Esophagus muscularis mucosa (tissue), 4 donors: ENCODE measurements around the gene TPM4. TPM values are rescaled to one million over a fixed set of nuclear protein-coding genes. Genes with fewer than 3 reads are reported as not detected.
A peak's percentile ranks its signal among the peaks of the same experiment; 100 is the strongest.

ENCODE experiments used
- DNase-seq: peaks from one replicate; pipeline ENCODE4 v3.0.0-alpha.2; 2017; ENCODE audit errors: extremely low spot score
- H3K27ac ChIP-seq, 4 donors: fragments of 200-600 bp; sonication (generic); replicated peaks in 1 of 4; 1 replicate in 3 of 4; 2 replicates in 1 of 4; pipeline ENCODE4 v1.5.1; 2016 to 2019; ENCODE audit warnings: mild to moderate bottlenecking in 1 of 4
- H3K27me3 ChIP-seq, 4 donors: fragments of 200-600 bp; sonication (generic); one replicate each; pipeline versions ENCODE4 v1.5.1 to v1.6.0; 2016 to 2019
- H3K36me3 ChIP-seq, 4 donors: fragments of 200-600 bp; sonication (generic); one replicate each; pipeline ENCODE4 v1.5.1; 2016 to 2019
- H3K4me1 ChIP-seq, 4 donors: fragments of 200-600 bp; sonication (generic); one replicate each; pipeline ENCODE4 v1.5.1; 2016 to 2019
- H3K4me3 ChIP-seq, 4 donors: fragments of 200-600 bp; sonication (generic); 1 replicate in 2 of 4; 2 replicates in 2 of 4; pipeline ENCODE4 v1.5.1; 2016 to 2019; ENCODE audit warnings: mild to moderate bottlenecking in 4 of 4, moderate library complexity in 1 of 4
- H3K9me3 ChIP-seq, 4 donors: fragments of 200-600 bp; sonication (generic); 1 replicate in 3 of 4; 2 replicates in 1 of 4; pipeline ENCODE4 v1.5.1; 2016 to 2019
- EP300 ChIP-seq: sonication (generic); formaldehyde crosslinking; IDR thresholded peaks from one replicate; pipeline ENCODE4 v1.6.1; 2017; ENCODE audit warnings: antibody characterized with exemption
- POLR2A ChIP-seq: fragments of 450-650 bp; IDR thresholded peaks from one replicate; pipeline ENCODE4 v1.6.1; 2017; ENCODE audit warnings: antibody characterized with exemption, moderate library complexity, mild to moderate bottlenecking, low read depth
- POLR2AphosphoS5 ChIP-seq, 2 donors: sonication (generic); formaldehyde crosslinking; IDR thresholded peaks; one replicate each; pipeline ENCODE4 v1.6.1; 2017; ENCODE audit warnings: antibody characterized with exemption in 2 of 2
- WGBS: methylation state at CpG from one replicate; pipeline ENCODE4 v1.1.5; 2018; 5-methylcytosine and 5-hydroxymethylcytosine counted together
- intact Hi-C: fragments of 100-400 bp; cut with DNase I; formaldehyde crosslinking; loops from one replicate; pipeline ENCODE4 v1.15.1; 2023
- total RNA-seq, 4 donors: library from RNA; depleted of rRNA; stranded (reverse); fragments of >200 nt; gene quantifications; one replicate each; pipeline versions ENCODE4 v1.1.0 to v1.2.1, GENCODE V29; 2016
- TF ChIP-seq, protein P1 (sequence below), 3 experiments: fragments of 200-600 bp in 2 of 3; fragments of 450-650 bp in 1 of 3; sonication (generic) in 2 of 3; IDR thresholded peaks; one replicate each; pipeline ENCODE4 v1.5.1; 2017 to 2019; ENCODE audit warnings: antibody characterized with exemption in 3 of 3, mild to moderate bottlenecking in 2 of 3, moderate library complexity in 1 of 3

The TPM4 gene
- total RNA-seq, 4 donors from 2014 or later, result 378 to 445 (median 414) TPM

GRCh38 chr19:16073481-16073880 lies 2.8 kb upstream of the TPM4 start:
- Histone ChIP-seq H3K9me3 (peaks cover 0 to 5% (median 0%) of the 10 kb centered on the region in 4 donors), H3K4me3 (no peak overlapping the region), H3K27me3 (peaks cover 0 to 5% (median 0%) of the 10 kb centered on the region in 4 donors), H3K4me1 (peaks cover 37 to 76% (median 76%) of the 10 kb centered on the region in 4 donors), H3K27ac (peak overlapping the region; percentile 97 to 100 (median 100)), H3K36me3 (peaks cover 0 to 4% (median 0%) of the 10 kb centered on the region in 4 donors)
- 60% methylated on average over 1 of the region's 7 CpGs for WGBS
- intact Hi-C loops, result no loop called here
- TF ChIP-seq POLR2A (no peak), POLR2AphosphoS5 (IDR thresholded peaks at IDR 0.05) (peak in 1 of 2 donors; percentile 80)
- DNase-seq, result no peak

GRCh38 chr19:16073988-16074387 lies 2.3 kb upstream of the TPM4 start:
- WGBS, result 28% methylated on average over 3 of the region's 3 CpGs
- TF ChIP-seq EP300 (no peak), POLR2A (no peak), POLR2AphosphoS5 (IDR thresholded peaks at IDR 0.05) (peak in 1 of 2 donors; percentile 22)
- TF ChIP-seq, protein P1, sequence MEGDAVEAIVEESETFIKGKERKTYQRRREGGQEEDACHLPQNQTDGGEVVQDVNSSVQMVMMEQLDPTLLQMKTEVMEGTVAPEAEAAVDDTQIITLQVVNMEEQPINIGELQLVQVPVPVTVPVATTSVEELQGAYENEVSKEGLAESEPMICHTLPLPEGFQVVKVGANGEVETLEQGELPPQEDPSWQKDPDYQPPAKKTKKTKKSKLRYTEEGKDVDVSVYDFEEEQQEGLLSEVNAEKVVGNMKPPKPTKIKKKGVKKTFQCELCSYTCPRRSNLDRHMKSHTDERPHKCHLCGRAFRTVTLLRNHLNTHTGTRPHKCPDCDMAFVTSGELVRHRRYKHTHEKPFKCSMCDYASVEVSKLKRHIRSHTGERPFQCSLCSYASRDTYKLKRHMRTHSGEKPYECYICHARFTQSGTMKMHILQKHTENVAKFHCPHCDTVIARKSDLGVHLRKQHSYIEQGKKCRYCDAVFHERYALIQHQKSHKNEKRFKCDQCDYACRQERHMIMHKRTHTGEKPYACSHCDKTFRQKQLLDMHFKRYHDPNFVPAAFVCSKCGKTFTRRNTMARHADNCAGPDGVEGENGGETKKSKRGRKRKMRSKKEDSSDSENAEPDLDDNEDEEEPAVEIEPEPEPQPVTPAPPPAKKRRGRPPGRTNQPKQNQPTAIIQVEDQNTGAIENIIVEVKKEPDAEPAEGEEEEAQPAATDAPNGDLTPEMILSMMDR (IDR thresholded peaks at IDR 0.05), result no peak
- no peak for DNase-seq
- Histone ChIP-seq H3K4me3 (no peak overlapping the region), H3K27me3 (peaks cover 0 to 5% (median 0%) of the 10 kb centered on the region in 4 donors), H3K9me3 (peaks cover 0 to 5% (median 0%) of the 10 kb centered on the region in 4 donors), H3K4me1 (peaks cover 37 to 80% (median 78%) of the 10 kb centered on the region in 4 donors), H3K36me3 (peaks cover 0 to 4% (median 0%) of the 10 kb centered on the region in 4 donors), H3K27ac (peak overlapping the region; percentile 97 to 100 (median 100))
- intact Hi-C loops, result no loop called here

DNA sequence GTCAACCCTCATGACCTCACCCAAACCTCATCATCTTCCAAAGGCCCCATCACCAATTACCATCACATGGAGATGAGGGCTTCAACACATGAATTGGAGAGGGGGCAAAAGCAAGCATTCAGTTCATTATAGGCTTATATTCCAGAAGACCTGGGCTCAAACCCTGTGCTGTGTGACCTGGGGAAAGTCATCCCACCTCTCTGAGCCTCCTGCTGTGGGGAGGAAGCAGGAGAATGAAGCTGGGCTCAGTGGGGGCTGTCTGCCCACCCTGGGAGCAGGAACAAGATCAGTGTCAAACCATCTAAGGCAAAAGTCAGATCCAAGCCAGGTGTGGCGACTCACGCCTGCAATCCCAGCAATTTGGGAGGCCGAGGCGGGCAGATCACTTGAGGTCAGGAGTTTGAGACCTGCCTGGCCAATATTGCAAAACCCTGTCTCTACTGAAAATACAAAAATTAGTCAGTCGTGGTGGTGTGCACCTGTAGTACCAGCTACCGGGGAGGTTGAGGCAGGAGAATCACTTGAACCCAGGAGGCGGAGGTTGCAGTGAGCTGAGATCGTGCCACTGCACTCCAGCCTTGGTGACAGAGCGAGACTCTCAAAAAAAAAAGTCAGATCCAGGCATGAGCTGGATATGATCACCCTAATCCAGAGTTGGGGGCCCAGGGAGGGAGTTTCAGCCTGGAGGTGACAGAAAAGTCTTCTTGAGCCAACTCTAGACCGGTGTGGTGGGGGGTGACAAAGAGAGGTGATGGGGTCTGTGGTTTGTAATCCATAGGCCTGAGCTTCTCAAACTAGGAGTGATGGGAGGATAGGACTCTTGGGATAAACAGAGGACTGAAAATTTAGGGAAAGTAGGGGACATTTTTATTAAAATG lies 1.6 kb upstream of the TPM4 start:
- 85% methylated on average over 10 of the region's 10 CpGs for WGBS
- no peak for DNase-seq
- H3K27me3 ChIP-seq, result peaks cover 0 to 5% (median 0%) of the 10 kb centered on the region in 4 donors
- H3K9me3 ChIP-seq, result peaks cover 0 to 5% (median 0%) of the 10 kb centered on the region in 4 donors
- intact Hi-C loops, result no loop called here
- H3K4me3 ChIP-seq, result peak overlapping the region in 1 of 4 donors; percentile 73
- peaks cover 0 to 4% (median 0%) of the 10 kb centered on the region in 4 donors for H3K36me3 ChIP-seq
- TF ChIP-seq POLR2A, result no peak
- TF ChIP-seq POLR2AphosphoS5 (IDR thresholded peaks at IDR 0.05), result peak in 1 of 2 donors; percentile 71
- peak overlapping the region; percentile 97 to 100 (median 100) for H3K27ac ChIP-seq
- H3K4me1 ChIP-seq, result peaks cover 42 to 86% (median 82%) of the 10 kb centered on the region in 4 donors

- TF ChIP-seq POLR2AphosphoS5 (IDR thresholded peaks at IDR 0.05) (peak; percentile 4 to 50), EP300 (no peak), POLR2A (peak; percentile 83)
- TF ChIP-seq, protein P1 (IDR thresholded peaks at IDR 0.05), result no peak
- H3K27me3 ChIP-seq, result peaks cover 0 to 5% (median 0%) of the 10 kb centered on the region in 4 donors
- H3K36me3 ChIP-seq, result peaks cover 0 to 6% (median under 1%) of the 10 kb centered on the region in 4 donors
- DNase-seq, result no peak
- H3K27ac ChIP-seq, result peak overlapping the region; percentile 97 to 100 (median 100)
- H3K4me3 ChIP-seq, result peak overlapping the region; percentile 73 to 100 (median 99)
- intact Hi-C loops, result no loop called here
- WGBS, result 34% methylated on average over 19 of the region's 21 CpGs
- peaks cover 0 to 5% (median 0%) of the 10 kb centered on the region in 4 donors for H3K9me3 ChIP-seq
- peaks cover 42 to 86% (median 82%) of the 10 kb centered on the region in 4 donors for H3K4me1 ChIP-seq
Observed at GRCh38 chr19:16075430-16076153, 703 bp upstream of the TPM4 start.

GRCh38 chr19:16076958-16077611 lies 790 bp downstream of the TPM4 start:
- Histone ChIP-seq H3K36me3 (peaks cover 7 to 20% (median 14%) of the 10 kb centered on the region in 4 donors), H3K27me3 (peaks cover 0 to 5% (median 0%) of the 10 kb centered on the region in 4 donors), H3K4me3 (peak overlapping the region; percentile 73 to 100 (median 99)), H3K4me1 (peaks cover 37 to 86% (median 82%) of the 10 kb centered on the region in 4 donors), H3K27ac (peak overlapping the region; percentile 97 to 100 (median 100)), H3K9me3 (peaks cover 0 to 5% (median 0%) of the 10 kb centered on the region in 4 donors)
- peak; percentile 91 for DNase-seq
- TF ChIP-seq, protein P1 (IDR thresholded peaks at IDR 0.05), result no peak
- TF ChIP-seq POLR2AphosphoS5 (IDR thresholded peaks at IDR 0.05) (peak; percentile 66 to 76), EP300 (no peak), POLR2A (no peak)
- 4% methylated on average over 24 of the region's 56 CpGs for WGBS
- intact Hi-C loops, result no loop called here
